Uterus (tissue), 4 donors: ENCODE data around the gene TOM1. TPM values are rescaled to one million over a fixed set of nuclear protein-coding genes. Genes with fewer than 3 reads are reported as not detected.

ENCODE experiments used
- DNase-seq, 2 donors: peaks; one replicate each; pipeline ENCODE4 v3.0.0-alpha.2; 2019 to 2020
- H3K27ac ChIP-seq, 2 donors: fragments of 200-600 bp; sonication (generic); 1 replicate in 1 of 2; 2 replicates in 1 of 2; pipeline ENCODE4 v1.5.1; 2016 to 2018
- H3K27me3 ChIP-seq, 2 donors: fragments of 200-600 bp; sonication (generic); one replicate each; pipeline ENCODE4 v1.5.1; 2018 to 2019; ENCODE audit warnings: control low read depth in 1 of 2
- H3K36me3 ChIP-seq, 2 donors: fragments of 200-600 bp; sonication (generic); one replicate each; pipeline ENCODE4 v1.5.1; 2019; ENCODE audit warnings: control low read depth in 1 of 2
- H3K4me1 ChIP-seq, 2 donors: fragments of 200-600 bp; sonication (generic); one replicate each; pipeline ENCODE4 v1.5.1; 2018 to 2019; ENCODE audit warnings: control low read depth in 1 of 2
- H3K4me3 ChIP-seq, 2 donors: fragments of 200-600 bp; sonication (generic); 1 replicate in 1 of 2; 2 replicates in 1 of 2; pipeline ENCODE4 v1.5.1; 2018 to 2019; ENCODE audit warnings: mild to moderate bottlenecking in 1 of 2
- H3K9me3 ChIP-seq, 2 donors: fragments of 200-600 bp; sonication (generic); one replicate each; pipeline ENCODE4 v1.5.1; 2019; ENCODE audit warnings: control low read depth in 1 of 2
- POLR2A ChIP-seq, 2 donors: fragments of 450-650 bp; IDR thresholded peaks; one replicate each; pipeline ENCODE4 v1.6.1; 2016; ENCODE audit warnings: antibody characterized with exemption in 2 of 2, mild to moderate bottlenecking in 1 of 2, moderate library complexity in 1 of 2
- intact Hi-C: fragments of 100-400 bp; cut with DNase I; formaldehyde crosslinking; loops from one replicate; pipeline ENCODE4 v1.15.1; 2023; ENCODE audit warnings: low total_unique reads
- total RNA-seq, 4 donors: library from RNA; depleted of rRNA in 3 of 4; stranded (reverse); fragments of >200 nt in 3 of 4; gene quantifications; one replicate each; pipeline versions ENCODE4 v1.1.0 to v1.2.4, GENCODE V29; 2014 to 2023
- TF ChIP-seq, protein P1 (sequence below), 4 experiments: fragments of 200-600 bp in 2 of 4; fragments of 450-650 bp in 2 of 4; sonication (generic) in 2 of 4; IDR thresholded peaks; one replicate each; pipeline ENCODE4 v1.5.1; 2016 to 2019; ENCODE audit warnings: antibody characterized with exemption in 4 of 4, mild to moderate bottlenecking in 2 of 4, moderate library complexity in 1 of 4
- donor health status: DM: yes; HTN: yes; CAD: no.

TOM1 gene
- total RNA-seq, 4 donors from 2014 or later, result 21.3 to 66.7 (median 52.5) TPM

DNA sequence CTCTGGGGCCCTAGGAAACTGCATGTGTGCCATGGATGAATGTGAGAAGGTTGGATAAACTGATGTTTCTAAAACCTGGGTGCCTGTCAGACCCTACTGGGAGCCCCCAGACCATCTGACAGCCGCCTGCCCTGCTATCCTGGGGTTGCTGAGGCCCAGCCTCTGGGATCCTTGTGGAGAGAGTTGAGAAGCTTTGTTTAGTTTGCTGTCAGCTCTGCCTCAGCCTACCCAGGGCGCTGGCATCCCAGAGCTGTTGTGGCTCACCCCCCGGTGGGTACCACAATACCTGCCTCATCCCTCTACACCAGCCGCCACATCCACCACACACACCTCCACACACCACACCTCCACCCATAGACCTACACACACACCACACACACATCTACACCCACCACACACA is 42.7 kb downstream of the TOM1 start:
- intact Hi-C loops, result no loop called here
- no peaks in the 10 kb centered on the region for H3K36me3 ChIP-seq

DNA sequence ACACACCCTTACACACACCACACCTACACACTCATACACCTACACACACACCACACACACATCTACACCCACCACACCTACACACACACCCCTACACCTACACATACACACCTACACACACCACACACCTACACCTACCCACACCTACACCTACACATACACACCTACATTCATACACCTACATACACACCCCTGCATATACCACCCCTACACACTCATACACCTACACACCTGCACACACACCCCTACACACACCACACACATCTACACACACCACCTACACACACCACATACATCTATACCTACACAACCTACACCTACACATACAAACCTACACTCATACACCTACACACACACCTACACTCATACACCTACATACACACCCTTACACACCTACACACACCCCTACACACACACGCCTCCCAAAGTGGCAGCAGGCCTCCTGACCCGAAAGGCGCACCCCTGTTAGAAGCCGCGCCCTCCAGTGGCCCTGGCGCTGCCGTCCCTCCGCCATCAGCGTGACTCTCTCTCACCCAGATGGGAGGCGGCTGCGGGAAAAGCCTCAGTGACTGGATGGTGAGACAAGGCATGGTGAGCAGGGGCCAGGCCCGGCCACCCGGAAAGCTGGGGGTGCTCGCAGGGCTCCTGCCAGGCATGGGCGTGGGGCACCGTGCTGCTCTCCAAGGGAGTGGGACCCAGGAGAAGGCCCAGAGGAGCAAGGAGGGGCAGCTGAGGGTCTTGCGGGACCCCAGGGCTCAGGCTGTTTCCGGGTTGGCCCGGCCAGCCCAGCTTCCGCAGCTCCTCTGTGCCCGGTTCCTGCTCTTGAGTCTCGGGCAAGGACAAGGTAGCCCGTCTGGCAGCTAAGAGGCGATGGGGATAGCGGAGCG is 44.2 kb downstream of the TOM1 start:
- TF ChIP-seq, protein P1, sequence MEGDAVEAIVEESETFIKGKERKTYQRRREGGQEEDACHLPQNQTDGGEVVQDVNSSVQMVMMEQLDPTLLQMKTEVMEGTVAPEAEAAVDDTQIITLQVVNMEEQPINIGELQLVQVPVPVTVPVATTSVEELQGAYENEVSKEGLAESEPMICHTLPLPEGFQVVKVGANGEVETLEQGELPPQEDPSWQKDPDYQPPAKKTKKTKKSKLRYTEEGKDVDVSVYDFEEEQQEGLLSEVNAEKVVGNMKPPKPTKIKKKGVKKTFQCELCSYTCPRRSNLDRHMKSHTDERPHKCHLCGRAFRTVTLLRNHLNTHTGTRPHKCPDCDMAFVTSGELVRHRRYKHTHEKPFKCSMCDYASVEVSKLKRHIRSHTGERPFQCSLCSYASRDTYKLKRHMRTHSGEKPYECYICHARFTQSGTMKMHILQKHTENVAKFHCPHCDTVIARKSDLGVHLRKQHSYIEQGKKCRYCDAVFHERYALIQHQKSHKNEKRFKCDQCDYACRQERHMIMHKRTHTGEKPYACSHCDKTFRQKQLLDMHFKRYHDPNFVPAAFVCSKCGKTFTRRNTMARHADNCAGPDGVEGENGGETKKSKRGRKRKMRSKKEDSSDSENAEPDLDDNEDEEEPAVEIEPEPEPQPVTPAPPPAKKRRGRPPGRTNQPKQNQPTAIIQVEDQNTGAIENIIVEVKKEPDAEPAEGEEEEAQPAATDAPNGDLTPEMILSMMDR (IDR thresholded peaks at IDR 0.05), result no peak
- TF ChIP-seq POLR2A (IDR thresholded peaks at IDR 0.05), result no peak
- no peaks in the 10 kb centered on the region for H3K36me3 ChIP-seq
- intact Hi-C loops, result no loop called here

More for the DNA sequence above, 42.7 kb downstream of the TOM1 start:
- no peak overlapping the region for H3K27ac ChIP-seq
- H3K27me3 ChIP-seq, result no peaks in the 10 kb centered on the region
- no peaks in the 10 kb centered on the region for H3K9me3 ChIP-seq
- no peak for DNase-seq
- no peaks in the 10 kb centered on the region for H3K4me1 ChIP-seq
- TF ChIP-seq, protein P1 (IDR thresholded peaks at IDR 0.05), result no peak
- no peak for TF ChIP-seq POLR2A (IDR thresholded peaks at IDR 0.05)
- no peak overlapping the region for H3K4me3 ChIP-seq

DNA sequence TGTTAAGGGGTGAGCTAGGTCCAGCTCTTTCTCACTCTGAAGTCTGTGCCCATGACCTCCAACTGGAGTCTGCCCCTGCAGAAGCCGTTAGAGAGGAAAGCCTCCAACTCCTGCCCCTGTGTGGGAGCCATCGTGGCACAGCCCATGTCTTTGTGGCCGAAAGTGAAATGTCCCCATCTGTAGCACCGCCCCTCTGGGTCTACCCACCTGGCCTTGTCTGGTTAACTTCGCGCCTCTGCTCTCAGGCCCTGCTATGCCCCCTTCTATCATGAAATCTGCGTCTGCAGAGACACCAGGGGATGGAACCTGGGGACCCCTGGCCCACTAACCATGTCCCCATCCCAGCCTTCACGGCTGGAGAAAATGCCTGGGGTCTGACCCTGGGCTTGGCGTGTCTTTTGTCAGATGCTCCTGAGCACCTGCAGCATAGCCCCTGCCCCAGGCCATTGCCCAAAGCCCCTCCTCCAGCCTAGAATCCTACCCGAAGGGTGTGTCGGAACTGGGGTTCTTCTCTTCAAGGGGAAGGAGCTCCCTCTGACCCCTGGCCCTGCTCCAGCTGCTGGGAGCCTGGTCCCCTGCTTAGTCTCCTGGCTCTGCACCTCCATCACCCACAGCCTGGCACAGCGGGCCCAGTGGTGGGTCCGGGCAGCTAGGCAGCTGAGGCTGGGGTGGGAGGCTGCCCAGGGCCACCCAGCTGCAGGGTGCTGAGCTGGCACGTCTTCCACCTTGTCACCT is 45.4 kb downstream of the TOM1 start:
- no peaks in the 10 kb centered on the region for H3K27me3 ChIP-seq
- DNase-seq, result no peak
- no peaks in the 10 kb centered on the region for H3K9me3 ChIP-seq
- no peak overlapping the region for H3K27ac ChIP-seq
- H3K4me1 ChIP-seq, result no peaks in the 10 kb centered on the region
- H3K4me3 ChIP-seq, result no peak overlapping the region
- intact Hi-C loops, result no loop called here
- no peak for TF ChIP-seq POLR2A (IDR thresholded peaks at IDR 0.05)
- TF ChIP-seq, protein P1 (IDR thresholded peaks at IDR 0.05), result no peak
- H3K36me3 ChIP-seq, result no peaks in the 10 kb centered on the region

More for the DNA sequence above, 44.2 kb downstream of the TOM1 start:
- Histone ChIP-seq H3K4me3 (no peak overlapping the region), H3K27me3 (no peaks in the 10 kb centered on the region), H3K27ac (no peak overlapping the region), H3K9me3 (no peaks in the 10 kb centered on the region), H3K4me1 (no peaks in the 10 kb centered on the region)
- no peak for DNase-seq

DNA sequence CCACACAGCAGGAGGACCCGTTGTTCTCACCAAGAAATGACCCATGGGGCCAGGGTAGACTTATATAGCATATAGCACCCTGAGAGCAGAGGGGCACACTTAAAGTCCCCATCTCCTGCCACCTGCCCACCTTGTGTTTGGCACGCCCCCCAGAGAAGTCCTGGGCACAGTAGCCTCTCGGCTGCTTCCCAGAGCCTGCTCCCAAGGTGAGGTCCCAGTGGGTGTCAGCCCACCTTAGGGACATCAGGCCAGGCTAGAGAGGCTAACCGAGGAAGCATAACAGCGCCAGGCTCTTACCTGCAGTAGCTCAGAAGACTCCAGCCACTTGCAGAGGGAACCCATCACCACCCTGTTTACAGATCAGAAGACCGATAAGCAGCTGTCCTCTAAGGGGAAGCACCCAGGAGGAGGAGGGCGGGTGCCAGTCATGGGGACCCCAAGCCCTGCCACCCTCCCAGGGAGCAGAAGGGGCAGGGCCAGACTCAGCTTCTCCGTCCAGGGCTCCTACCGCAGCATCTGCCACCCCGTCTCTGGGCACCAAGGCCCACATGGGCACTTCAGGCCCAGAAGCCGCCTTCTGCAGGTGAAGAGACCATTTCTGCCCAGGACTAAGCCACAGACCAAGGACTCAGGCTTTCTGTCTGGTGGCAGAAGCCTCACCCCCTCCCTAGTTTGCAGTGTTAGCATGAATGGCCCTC is 46.3 kb downstream of the TOM1 start:
- no peak for DNase-seq
- no peaks in the 10 kb centered on the region for H3K4me1 ChIP-seq
- no peak overlapping the region for H3K4me3 ChIP-seq
- H3K27me3 ChIP-seq, result no peaks in the 10 kb centered on the region
- TF ChIP-seq POLR2A (IDR thresholded peaks at IDR 0.05), result no peak
- TF ChIP-seq, protein P1 (IDR thresholded peaks at IDR 0.05), result no peak
- H3K9me3 ChIP-seq, result no peaks in the 10 kb centered on the region
- H3K27ac ChIP-seq, result no peak overlapping the region
- H3K36me3 ChIP-seq, result no peaks in the 10 kb centered on the region
- intact Hi-C loops, result no loop called here
